ENCODE data around the gene RAI2.

DNA sequence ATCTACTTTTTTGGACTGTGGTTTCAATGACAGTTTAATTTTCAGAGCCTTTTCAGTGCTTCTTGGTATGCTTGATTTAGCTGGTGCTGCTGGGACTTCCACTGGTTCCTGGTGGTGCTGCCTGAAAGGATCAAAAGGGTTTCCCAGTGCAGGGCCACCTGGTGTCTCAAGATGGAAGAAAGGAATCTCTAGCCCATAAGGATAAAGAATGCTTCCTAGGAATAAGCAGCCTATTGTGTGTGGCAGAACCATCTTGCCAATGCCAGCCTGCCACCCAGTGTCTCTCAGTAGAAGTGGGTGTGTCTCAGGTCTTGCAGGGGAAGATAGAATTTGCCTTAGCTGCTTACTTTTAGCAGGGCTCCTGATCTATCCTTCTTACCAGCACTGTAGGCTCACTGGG lies 15.0 kb upstream of the RAI2 start:
- TF ChIP-seq REST (IDR thresholded peaks at IDR 0.05; ENCODE audit: unreplicated experiment) (no peak), NANOG (IDR thresholded peaks at IDR 0.05; ENCODE audit: borderline replicate concordance) (no peak), CTCF (conservative IDR thresholded peaks at IDR 0.05; ENCODE audit: low read depth in 2 of 2) (peak in 1 of 2 experiments; percentile 29; a peak in 2 of 4 replicates), POLR2AphosphoS5 (IDR thresholded peaks at IDR 0.05; ENCODE audit: low read depth) (no peak), EZH2 (IDR thresholded peaks at IDR 0.05; ENCODE audit: low read depth, unreplicated experiment) (no peak), JUNB (IDR thresholded peaks at IDR 0.05; ENCODE audit: unreplicated experiment) (no peak), EZH2phosphoT487 (IDR thresholded peaks at IDR 0.05; ENCODE audit: unreplicated experiment) (no peak), CREB1 (CRISPR knock-in tag; IDR thresholded peaks at IDR 0.05; ENCODE audit: low read depth) (no peak)
- TF ChIP-seq, protein P1, sequence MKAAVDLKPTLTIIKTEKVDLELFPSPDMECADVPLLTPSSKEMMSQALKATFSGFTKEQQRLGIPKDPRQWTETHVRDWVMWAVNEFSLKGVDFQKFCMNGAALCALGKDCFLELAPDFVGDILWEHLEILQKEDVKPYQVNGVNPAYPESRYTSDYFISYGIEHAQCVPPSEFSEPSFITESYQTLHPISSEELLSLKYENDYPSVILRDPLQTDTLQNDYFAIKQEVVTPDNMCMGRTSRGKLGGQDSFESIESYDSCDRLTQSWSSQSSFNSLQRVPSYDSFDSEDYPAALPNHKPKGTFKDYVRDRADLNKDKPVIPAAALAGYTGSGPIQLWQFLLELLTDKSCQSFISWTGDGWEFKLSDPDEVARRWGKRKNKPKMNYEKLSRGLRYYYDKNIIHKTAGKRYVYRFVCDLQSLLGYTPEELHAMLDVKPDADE (IDR thresholded peaks at IDR 0.05), result no peak
